Measurements from ENCODE around the gene ALPG.
"Not testable (repeated sequence)": the region's sequence is repeated elsewhere in the genome, so short reads cannot be mapped to it uniquely, and the experiment has no call there.

ALPG gene

DNA sequence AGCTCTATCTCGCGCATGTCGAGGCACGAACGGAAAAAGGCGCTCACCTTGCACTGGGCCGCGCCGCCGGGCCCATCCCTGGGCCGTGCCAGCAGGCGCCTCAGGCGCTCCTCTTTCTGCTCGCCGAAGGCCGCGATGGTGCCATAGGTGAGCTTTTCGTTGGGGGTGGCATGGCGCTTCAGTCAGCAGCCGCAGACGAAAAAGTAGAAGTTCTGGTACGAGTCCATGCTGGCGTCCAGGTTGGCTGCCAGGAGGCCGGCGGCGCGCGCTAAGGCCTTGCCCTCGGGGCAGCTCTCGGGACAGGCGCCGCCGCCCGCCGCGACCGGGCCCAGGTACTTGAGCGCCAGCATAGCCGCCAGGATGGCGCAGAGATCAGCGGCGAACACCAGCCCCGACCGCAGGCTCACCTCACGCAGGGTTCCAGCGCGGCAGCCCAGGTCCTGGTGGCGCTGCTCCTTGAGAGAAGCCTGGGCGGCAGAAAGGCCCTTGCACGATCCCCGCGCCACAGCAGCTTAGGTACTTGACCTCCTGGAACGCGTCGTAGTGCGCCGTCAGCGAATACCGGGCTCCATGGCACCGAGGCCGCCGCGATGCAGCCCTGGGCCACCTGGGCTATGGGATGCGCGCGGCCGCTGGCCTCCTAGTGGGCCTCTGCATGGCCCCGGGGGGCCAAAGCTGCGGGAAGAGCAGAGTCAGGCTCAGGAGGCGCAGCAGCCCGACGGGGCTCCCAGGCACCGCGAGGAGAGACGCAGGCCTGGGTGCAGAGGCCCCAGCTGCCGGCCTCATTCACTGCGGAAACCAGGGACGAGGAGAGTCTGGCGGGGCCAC is 12.8 kb downstream of the ALPG start:
- CTCF ChIA-PET, result interaction anchor here (1.2 to 1.3 kb wide), 2 partner anchors 20 to 23 kb away, joined by 3 read pairs; no protein-coding TSS in a partner anchor
- POLR2A ChIA-PET, result no interaction called here
- TF ChIP-seq, protein P1, sequence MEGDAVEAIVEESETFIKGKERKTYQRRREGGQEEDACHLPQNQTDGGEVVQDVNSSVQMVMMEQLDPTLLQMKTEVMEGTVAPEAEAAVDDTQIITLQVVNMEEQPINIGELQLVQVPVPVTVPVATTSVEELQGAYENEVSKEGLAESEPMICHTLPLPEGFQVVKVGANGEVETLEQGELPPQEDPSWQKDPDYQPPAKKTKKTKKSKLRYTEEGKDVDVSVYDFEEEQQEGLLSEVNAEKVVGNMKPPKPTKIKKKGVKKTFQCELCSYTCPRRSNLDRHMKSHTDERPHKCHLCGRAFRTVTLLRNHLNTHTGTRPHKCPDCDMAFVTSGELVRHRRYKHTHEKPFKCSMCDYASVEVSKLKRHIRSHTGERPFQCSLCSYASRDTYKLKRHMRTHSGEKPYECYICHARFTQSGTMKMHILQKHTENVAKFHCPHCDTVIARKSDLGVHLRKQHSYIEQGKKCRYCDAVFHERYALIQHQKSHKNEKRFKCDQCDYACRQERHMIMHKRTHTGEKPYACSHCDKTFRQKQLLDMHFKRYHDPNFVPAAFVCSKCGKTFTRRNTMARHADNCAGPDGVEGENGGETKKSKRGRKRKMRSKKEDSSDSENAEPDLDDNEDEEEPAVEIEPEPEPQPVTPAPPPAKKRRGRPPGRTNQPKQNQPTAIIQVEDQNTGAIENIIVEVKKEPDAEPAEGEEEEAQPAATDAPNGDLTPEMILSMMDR (IDR thresholded peaks at IDR 0.05; ENCODE audit: control extremely low read depth, extremely low read depth, low read depth, missing control alignments), result no peak
- DNase-seq (ENCODE audit: extremely low spot score), result no peak

DNA sequence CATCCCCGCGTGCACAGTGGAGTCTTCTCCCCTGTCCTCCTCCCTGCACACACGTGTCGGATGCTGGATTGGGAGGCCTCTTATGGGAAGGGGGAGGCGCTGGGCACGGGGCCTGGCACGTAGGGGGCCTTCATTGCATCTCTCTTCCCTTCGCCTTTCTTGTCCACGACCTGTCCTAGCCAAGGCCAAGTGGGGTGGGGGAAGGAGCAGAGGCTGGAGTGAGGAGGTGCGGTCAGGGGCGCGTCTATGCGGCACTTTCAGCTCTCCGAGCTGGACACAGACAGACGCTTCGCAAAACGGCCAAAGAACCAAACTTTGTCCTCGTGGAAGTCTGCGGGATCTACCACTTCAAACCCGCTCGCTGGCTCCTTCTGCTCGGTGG is 13.4 kb downstream of the ALPG start:
- TF ChIP-seq, protein P1 (IDR thresholded peaks at IDR 0.05; ENCODE audit: control extremely low read depth, extremely low read depth, low read depth, missing control alignments), result no peak
- DNase-seq (ENCODE audit: extremely low spot score), result no peak
- CTCF ChIA-PET, result no interaction called here
- POLR2A ChIA-PET, result no interaction called here

GRCh38 chr2:232420463-232421188 is 14.0 kb downstream of the ALPG start:
- TF ChIP-seq, protein P1 (IDR thresholded peaks at IDR 0.05; ENCODE audit: control extremely low read depth, extremely low read depth, low read depth, missing control alignments), result no peak
- no peak for DNase-seq (ENCODE audit: extremely low spot score)
- POLR2A ChIA-PET, result no interaction called here
- CTCF ChIA-PET, result interaction anchor here (1.1 kb wide), 1 partner anchor 19 kb away, joined by 4 read pairs; no protein-coding TSS in a partner anchor

- ChIA-PET POLR2A (no interaction called here), CTCF (interaction anchor here (1.1 kb wide), 1 partner anchor 18 kb away, joined by 4 read pairs; no protein-coding TSS in a partner anchor)
- TF ChIP-seq, protein P1 (IDR thresholded peaks at IDR 0.05; ENCODE audit: control extremely low read depth, extremely low read depth, low read depth, missing control alignments), result no peak
- no peak for DNase-seq (ENCODE audit: extremely low spot score)
Observed at GRCh38 chr2:232421189-232421785, 14.6 kb downstream of the ALPG start.

DNA sequence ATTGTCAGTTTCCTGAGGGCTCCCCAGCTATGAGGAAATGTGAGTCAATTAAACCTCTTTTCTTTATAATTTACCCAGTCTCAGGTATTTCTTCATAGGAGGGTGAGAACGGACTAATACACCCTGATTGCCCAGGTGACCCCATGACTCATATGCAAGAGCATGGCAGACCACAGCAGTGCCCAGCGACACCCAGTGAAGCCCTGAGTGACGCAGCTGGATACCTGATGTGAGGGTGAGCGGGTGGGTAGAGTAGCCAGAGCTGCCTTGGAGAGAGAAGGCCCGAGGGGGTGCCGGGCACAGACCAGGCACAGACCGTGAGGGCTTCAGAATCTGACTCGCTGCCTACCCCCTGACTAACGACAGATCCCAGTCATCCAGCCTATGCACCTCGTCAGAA is 15.4 kb downstream of the ALPG start:
- CTCF ChIA-PET, result no interaction called here
- POLR2A ChIA-PET, result no interaction called here
- TF ChIP-seq, protein P1 (IDR thresholded peaks at IDR 0.05; ENCODE audit: control extremely low read depth, extremely low read depth, low read depth, missing control alignments), result no peak
- no peak for DNase-seq (ENCODE audit: extremely low spot score)

DNA sequence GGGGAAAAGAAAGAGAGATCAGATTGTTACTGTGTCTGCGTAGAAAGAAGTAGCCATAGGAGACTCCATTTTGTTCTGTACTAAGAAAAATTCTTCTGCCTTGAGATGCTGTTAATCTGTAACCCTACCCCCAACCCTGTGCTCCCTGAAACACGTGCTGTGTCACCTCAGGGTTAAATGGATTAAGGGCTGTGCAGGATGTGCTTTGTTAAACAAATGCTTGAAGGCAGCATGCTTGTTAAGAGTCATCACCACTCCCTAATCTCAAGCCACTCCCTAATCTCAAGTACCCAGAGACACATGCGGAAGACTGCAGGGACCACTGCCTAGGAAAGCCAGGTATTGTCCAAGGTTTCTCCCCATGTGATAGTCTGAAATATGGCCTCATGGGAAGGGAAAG is 16.4 kb downstream of the ALPG start:
- CTCF ChIA-PET; POLR2A ChIA-PET; DNase-seq (ENCODE audit: extremely low spot score): not testable (repeated sequence)

GRCh38 chr2:232423407-232423806 is 16.8 kb downstream of the ALPG start:
- DNase-seq (ENCODE audit: extremely low spot score); POLR2A ChIA-PET; CTCF ChIA-PET: not testable (repeated sequence)

Data from GM10248 (cell line).